Effector CD8-positive, alpha-beta T cell (primary cell): Measurements from ENCODE around the gene IFNA13.
A peak's percentile ranks its signal among the peaks of the same experiment; 100 is the strongest.
"Not testable (repeated sequence)": the region's sequence is repeated elsewhere in the genome, so short reads cannot be mapped to it uniquely, and the experiment has no call there.

Source experiments
- DNase-seq: peaks from one replicate; lab custom pipeline; 2025; lab: John Stamatoyannopoulos, UW
- total RNA-seq, 4 experiments: gene quantifications; one replicate each; lab custom pipeline; 2026; lab: John Stamatoyannopoulos, UW

Gene IFNA13
- 0 reads per million in 4 experiments for total RNA-seq

- DNase-seq, result no peak
Measured at GRCh38 chr9:21367957-21368356, at the start of gene IFNA13. Gene IFNA13 (minus strand): TSS chr9:21368057. CDS start chr9:21368010, 47 bp downstream.

DNA sequence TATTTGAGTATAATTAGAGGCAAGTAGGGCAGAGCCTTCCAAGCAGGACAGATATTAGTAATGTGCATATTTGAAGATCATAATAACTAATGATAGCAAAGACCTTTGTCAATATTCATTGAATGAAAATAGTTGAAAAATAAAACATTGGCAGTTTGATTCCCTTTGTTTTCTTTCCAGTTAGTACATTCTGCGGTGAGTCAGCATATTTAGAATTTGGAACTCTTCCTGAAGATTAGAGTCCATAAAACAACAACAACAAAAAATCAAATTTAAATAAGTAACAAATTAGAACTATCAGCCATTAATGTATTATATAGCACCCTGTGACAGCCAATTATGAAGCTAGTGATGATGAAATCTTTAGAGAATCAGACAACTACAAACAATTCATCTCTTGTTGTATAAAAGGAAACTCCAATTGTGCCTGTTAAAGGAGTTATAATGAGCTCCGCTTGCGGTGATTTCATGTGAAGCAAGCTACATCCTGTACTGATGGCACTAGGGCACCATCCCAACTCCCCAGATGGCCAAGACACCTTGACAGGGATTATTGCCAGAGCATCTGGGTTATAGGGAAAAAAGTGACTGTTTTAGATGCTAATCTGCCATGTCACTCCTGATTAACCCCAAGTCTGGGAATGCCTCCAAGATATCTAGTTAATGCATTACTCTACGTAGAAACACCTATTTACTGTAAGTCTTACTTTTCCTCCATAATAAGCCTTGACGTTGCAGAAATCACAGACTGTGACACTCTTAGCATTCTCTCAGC lies 47.8 kb upstream of the IFNA13 start:
- no peak for DNase-seq

DNA sequence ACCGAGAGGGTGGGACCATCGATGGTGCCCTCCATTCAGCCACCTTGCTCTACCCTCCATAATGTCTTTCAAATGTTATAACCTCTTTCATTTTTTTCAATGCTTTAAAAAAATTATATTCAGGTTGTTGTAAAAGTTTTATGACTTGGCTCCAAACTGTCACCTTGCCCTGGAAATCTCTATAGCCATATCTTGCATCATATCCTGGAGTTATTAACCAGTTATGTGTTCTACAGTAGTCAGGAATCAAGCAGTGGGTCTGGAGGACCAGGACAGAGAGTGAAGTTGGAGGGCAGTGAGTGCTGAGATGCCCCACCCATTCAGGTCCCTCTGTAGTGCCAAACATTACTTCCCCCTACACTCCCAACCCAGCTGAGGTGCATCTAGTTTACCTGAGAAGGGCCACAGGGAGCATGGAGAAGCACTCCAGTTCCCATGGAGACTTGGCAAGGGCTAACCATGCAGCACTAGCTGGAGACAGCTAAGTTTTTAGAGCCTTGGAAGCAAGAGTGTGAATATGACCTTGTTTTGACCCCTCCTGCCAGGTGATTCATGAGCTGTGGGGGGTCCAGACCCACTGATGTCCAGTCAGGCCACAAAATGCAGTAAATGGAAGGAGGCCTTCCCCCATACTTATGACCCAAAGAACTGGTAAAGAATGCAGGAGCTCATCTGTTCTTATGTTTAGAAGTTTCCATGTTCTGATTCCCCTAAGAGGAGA lies 46.5 kb upstream of the IFNA13 start:
- DNase-seq, result no peak

- no peak for DNase-seq
Measured at GRCh38 chr9:21413624-21414023, 45.8 kb upstream of the IFNA13 start.

GRCh38 chr9:21413151-21413550 lies 45.3 kb upstream of the IFNA13 start:
- DNase-seq, result no peak

GRCh38 chr9:21412107-21412506 lies 44.2 kb upstream of the IFNA13 start:
- no peak for DNase-seq

DNA sequence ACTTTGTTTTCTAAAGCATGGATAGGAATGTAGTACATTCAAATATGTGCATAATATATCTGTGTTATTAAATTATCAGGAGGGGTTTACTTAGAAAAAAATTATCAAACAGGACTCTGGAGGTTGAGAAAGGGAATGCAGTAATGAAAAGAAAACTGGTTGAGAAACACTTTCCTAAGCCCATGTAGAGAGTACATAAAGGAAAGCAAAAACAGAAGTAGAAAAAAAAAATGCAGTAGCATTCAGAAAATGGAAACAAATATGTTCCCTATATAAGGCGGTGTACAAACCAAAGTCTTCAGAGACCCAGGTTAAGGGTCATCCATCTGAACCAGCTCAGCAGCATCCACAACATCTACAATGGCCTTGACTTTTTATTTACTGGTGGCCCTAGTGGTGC lies 41.0 kb upstream of the IFNA13 start, which contains the start of gene IFNA8:
IFNA8 (plus strand) TSS at position 301 of the 400 bp plus-strand sequence; CDS start at position 361, 60 bp downstream.
- no peak for DNase-seq

GRCh38 chr9:21404146-21404545 lies 36.3 kb upstream of the IFNA13 start:
- no peak for DNase-seq

DNA sequence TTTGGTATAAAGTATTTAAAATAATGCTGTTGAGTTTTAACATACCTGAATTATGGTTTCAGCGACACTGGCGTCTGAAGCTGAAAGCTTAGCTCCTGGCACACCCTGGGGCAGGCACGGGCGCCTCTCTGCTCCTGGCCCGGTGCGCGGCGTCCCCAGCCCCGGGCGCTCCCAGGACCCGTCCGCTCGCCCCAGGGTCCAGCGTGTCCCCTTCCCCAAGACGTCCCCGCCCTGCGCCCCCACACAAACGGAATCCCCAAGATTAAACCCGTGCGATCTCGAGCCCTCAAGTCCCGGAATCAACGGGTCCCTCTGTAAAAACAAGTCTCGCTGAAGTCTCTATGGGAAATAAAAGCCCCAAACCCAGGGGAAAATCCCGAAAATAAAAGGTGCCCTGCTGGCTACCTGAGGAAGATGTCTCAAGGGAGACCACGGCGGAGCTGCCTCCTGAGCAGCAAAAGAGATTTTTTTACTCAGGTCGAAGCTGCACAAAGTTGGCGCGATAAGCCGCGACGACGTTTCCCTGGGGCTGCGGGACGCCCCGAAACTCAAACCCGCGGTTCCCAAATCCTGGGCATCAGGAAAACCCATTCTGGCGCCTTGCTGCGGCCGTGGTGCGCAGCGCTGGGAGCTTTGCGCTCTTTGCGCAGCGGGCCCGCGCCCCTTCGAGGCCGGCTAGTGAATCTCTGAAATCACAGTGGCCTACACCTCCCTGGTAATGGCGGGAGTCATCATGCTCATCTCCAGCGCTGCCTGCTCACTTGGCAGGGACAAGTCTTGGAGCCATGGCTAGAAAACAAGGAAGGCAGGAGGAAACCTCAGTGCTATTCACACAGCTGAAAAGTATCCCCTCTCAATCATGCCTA lies 34.8 kb upstream of the IFNA13 start:
- no peak for DNase-seq

DNA sequence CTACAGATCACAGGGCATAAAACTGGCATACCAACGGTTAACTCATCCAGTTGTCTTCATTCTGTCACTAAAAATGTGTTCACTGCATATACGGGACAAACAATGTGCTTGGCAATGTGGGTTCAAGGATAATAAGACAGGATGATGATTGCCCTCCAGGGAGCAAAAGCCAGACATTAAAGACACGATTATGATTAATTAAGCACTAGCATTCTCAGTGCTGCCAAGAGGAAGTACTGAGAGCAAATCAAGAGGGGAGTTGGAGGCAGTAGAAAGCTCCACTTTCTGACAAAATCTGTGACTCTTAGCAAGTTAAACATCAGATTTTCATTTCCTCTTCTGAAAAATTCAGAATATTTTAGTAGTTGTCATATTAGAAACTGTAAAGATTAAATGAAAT lies 32.1 kb upstream of the IFNA13 start:
- no peak for DNase-seq

DNA sequence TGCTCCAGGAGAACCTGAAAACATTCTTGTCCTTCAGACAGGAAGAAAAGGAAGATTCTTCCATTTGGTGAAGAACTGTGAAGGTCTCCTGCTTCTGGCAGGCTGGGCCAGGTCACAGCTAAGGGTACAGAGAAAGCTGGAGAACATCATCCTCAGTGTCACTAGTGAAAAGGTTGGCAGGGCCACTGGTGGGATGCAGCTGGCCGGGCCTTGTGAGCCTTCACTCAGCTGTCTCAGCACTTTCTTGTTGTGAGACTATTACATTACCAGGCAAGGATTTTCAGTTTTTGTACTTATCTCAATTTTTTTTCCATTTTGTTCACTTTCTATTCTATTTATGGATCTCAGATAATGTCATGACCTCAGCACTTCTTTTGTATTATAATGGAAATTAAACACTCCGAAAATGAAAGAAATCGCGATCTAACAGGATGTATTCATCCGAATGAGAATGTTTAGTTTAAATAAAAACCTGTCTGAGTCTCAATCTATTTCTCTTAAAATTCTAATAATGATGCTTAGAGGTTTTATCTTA lies 31.2 kb upstream of the IFNA13 start:
- DNase-seq, result no peak

GRCh38 chr9:21395778-21396717 lies 28.2 kb upstream of the IFNA13 start:
- DNase-seq, result peak; percentile 35

GRCh38 chr9:21392270-21392669 lies 24.4 kb upstream of the IFNA13 start:
- no peak for DNase-seq

DNA sequence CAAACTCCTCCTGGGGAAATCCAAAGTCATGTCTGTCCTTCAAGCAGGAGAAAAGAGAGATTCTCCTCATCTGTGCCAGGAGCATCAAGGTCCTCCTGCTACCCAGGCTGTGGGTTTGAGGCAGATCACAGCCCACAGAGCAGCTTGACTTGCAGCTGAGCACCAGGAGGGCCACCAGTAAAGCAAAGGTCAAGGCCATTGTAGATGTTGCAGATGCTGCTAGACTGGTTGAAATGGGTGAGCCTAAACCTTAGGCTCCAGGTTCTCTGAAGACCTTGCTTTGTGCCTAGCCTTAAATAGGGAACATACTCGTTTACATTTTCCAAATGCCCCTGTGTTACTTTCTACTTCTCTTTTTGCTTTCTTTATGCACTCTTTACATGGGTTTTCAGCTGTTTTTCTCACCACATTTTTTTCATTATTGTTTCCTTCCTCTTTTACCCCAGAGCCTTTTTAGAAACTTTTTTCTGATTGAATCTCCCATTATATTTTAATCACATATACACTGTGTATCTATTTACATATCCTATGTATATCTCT lies 17.3 kb upstream of the IFNA13 start, which contains the start of gene IFNA2:
IFNA2 (minus strand) TSS at position 268 of the 540 bp plus-strand sequence; CDS start at position 199, 69 bp downstream.
- DNase-seq, result no peak

- no peak for DNase-seq
Measured at GRCh38 chr9:21383627-21384026, 15.8 kb upstream of the IFNA13 start.

- DNase-seq, result no peak
Measured at GRCh38 chr9:21381448-21382339, 13.8 kb upstream of the IFNA13 start.

GRCh38 chr9:21371467-21371866 lies 3.6 kb upstream of the IFNA13 start:
- DNase-seq, result not testable (repeated sequence)

DNA sequence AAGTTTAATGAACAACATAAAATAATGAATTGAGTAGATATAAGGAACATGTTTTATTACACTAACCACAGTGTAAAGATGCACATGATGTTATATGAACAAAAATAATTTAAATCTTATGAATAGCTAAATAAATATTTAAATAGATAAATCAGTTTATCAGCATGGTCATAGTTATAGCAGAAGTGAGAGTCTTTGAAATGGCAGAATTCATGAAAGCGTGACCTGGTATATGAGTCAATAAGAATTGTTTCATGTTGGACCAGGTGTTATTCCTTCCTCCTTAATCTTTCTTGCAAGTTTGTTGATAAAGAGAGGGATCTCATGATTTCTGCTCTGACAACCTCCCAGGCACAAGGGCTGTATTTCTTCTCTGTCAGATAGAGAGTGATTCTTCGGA lies 688 bp downstream of the IFNA13 start:
- not testable (repeated sequence) for DNase-seq

DNA sequence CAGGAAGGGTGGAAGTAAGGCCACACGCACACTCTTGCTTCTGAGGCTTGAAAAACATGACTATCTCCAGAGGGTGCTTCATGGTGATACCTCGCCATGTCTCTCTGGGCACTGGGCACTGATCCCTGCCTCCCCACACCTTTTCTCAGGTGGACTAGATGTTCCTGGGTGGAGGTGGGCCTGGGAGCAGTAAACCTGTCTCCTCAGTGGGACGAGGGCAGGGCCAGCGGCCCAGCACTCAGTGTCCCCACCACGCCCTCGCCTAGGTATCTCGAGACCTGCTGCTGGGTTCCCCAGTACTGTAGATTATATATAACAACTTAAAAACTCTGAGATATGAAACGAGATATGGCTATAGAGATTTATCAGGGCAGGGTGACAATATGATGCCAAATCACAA lies 5.6 kb downstream of the IFNA13 start:
- no peak for DNase-seq
